HTR-8/SVneo (cell line): ENCODE results near the gene GIMAP8.

Experiments
- DNase-seq: peaks from one replicate; pipeline ENCODE4 v3.0.0; 2011; ENCODE audit warnings: low spot score, mixed read lengths; ENCODE audit not compliant: insufficient read length
- FAIRE-seq: peaks from 2 replicates; lab custom pipeline; 2011; peaks lifted over from hg19 to GRCh38; lab: Jason Lieb, UNC

GIMAP8 gene

DNA sequence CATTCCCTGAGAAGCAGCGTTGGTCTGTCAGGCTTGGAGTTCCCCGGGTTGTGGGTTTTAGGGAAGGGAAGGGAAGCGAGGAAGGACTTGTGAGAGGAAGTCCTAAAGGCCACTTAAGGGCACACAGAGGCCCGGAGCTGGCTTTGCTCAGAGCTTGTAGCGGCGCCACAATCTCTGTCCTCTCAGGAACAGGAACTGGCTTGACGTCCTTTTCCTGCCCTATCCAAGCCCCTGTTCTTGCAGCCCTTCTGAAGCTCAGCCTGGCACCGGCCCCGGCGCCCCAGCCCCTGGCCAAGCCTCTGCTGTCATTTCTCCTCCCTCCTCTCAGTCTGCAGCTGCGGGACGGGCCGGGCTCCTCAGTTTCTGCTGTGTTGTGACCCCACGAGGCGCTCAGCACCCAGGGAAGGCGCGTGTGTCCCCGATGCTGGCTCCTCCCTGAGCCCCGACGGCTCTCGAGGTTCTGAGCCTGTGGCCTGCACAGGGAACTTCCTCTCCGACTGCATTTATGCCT lies at the start of gene GIMAP8:
GIMAP8 (plus strand) TSS at position 140 of the 511 bp plus-strand sequence. CDS start 16,069 bp downstream, outside the sequence.
- FAIRE-seq = no peak
- DNase-seq = no peak

DNA sequence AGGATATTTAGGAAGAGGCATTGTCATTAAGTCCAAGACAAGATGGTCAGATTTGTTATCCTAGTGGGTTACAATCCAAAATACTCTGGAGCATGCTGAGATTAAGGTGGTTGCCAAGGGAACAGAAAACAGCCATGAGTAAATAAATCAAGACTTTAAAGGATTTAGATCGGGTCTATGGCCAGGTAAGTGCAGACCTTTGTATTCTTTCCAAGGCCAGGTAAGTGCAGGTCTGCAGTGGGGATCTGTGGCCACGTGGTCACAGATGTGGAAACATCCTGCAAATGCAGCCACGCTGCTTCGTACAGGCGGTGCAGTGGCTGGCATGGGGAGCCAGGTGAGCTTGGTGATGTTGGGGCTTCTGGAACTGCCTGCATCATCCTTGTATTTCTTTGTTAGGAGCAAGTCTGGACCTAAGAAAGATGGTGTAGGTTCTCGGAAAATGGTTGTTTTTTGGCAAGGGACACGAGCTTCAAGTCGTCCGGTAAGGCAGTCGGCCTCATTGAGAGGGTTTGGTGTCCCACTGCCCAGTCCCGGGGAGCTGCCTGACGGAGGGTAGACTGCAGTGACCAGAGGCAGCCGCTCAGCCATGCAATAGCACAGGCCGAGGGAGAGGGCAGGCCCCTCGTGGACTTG lies 49.5 kb upstream of the GIMAP8 start:
- FAIRE-seq = no peak
- DNase-seq = no peak

DNA sequence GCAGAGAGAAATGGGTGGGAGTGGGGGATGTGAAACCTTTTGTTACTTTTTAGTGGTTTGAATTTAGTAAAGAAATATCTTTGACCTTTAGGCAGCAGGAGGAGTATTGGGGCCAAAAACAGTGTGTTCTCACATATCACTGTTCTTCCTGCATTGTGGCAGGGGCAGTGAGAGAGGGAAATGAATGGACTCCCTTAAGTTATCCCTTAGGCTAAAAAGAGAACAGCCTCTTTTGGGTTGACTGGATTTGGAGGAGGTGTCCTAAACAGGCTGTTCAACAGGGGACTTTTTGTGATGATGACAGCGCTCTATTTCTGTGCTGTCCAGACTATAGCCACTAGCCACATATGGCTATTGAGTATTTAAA lies 49.0 kb upstream of the GIMAP8 start:
- FAIRE-seq = no peak
- DNase-seq = no peak

DNA sequence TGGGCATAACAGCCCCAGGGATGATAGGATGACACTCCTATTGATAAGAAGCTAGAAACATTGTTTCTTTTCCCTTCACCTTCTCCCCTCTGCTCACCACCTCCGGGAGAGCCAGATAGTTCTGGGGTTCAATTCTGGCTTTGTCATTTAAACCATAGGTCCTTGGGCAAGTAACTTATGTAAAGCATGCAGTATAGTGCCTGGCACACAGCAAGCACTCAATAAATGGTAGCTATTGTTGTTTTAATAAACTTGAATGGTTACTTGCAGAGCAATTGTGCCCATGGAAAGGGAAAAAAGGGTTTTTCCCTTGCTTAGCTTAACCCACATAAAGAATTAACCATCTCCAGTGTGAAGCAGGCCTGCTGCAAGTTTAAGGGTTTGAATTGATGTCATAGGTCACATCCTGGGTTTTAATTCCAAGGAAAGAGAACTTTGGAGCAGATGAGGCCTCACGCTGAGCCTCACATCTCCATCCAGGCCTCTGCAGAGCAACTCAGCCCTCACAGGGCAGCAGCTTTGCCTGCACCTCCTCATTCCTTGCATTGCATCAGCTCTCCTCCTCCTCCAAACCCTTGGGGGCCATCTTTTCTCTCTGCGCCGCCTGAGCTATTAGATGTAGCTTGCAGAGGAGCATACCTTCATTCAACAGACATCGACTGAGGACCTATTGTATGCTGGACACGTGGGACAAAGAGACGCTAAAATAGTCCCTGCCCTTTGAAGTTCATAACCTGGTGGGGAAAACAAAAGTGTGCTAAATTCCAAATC lies 48.4 kb upstream of the GIMAP8 start:
- DNase-seq (no peak), FAIRE-seq (no peak)

DNA sequence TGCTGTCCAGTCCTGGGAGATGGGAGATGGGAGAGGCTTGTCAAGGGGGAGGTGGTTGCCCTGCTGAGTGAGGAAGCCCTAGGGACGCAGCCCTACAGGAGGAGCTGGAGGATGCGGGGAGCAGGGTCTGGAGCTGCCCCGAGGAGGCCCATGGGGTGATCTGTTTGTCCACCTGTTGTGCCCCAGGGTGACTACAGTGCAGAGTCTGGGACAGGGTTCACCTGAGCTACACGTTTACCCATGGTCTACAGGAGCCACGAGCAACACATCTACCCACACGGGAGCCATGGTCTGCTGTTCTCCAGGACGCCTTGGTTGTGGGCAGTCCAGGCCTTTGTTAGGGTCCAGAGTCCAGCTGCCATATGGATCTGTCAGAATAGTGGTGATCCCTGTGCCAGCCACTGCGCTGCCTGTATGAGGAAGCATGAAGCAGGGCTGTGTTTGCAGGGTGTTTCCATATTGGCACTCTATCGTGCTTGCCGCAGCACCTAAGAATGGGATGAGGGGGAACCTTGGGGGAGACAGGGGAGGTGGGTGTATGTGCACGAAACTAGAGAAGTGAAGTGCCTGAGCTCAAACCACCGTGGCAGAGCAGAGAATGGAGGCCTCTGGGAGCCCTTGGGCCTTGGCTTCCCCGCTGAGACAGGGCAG lies 47.6 kb upstream of the GIMAP8 start:
- FAIRE-seq (no peak), DNase-seq (no peak)

DNA sequence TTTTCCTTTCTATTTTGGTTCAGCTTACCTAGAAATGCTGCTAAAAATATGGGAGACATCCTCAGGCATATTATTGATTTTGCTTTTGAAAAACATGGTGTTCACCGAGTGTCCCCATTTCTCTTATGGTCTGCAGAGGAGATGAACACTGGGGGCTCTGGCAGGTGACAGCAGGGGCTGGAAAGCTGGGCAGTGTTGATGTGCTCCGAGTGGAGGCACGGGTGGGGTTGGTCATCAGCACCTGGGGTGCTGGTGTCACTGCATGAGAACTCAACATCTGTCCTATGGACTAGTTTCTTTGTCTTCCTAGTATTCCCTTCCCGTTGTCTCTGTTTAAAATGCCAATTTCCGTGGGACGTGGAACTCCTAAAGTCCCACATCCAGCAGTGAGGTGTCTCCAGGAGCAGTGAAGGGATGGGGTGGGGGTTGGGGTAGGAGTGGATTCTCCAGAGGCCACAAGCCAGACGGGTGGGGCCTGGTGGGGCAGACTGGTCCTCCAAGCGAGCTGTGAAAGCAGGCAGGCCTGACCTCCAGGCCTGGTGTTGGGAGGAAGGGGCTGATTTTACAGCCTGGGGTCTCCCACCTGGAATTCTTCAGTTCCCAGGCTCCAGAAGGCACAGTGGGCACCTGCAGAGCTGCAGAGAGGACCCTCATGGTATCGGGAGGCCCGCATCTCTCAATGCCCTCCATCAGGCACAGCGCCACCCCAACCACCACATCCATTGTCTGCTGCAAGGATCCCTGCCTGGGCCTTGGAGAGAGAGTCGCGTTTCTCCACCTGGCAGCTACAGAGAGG lies 46.9 kb upstream of the GIMAP8 start:
- FAIRE-seq (no peak), DNase-seq (no peak)

DNA sequence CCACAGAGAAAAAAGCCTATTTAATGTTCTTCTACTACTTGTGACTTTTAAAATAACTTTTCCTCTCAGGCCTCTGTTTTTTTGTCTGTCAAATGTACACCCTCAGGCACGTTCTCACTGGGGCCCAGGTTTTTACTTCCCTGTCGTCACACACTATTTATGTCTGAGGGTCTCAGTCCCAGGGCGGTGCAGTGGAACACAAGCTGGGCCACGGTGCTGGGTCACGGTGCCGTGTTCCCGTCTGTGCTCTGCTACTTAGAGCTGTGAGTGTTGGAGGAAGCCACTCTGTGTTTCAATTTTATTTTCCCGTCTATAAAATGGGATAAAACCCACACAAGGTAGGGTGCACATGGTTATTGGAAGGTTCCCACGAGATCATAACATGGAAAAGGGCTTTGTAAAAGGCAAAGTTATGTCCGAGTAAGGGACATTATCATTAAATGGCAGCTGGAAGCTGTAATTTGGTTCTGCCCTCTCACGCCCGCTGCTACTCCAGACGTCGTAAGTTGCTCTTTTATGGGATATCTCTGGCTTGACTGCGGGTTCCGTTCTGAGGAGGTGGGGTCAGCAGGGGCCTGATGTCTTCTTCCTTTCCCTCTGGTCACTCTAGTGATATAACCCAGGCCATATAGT lies 46.1 kb upstream of the GIMAP8 start:
- DNase-seq (no peak), FAIRE-seq (no peak)

DNA sequence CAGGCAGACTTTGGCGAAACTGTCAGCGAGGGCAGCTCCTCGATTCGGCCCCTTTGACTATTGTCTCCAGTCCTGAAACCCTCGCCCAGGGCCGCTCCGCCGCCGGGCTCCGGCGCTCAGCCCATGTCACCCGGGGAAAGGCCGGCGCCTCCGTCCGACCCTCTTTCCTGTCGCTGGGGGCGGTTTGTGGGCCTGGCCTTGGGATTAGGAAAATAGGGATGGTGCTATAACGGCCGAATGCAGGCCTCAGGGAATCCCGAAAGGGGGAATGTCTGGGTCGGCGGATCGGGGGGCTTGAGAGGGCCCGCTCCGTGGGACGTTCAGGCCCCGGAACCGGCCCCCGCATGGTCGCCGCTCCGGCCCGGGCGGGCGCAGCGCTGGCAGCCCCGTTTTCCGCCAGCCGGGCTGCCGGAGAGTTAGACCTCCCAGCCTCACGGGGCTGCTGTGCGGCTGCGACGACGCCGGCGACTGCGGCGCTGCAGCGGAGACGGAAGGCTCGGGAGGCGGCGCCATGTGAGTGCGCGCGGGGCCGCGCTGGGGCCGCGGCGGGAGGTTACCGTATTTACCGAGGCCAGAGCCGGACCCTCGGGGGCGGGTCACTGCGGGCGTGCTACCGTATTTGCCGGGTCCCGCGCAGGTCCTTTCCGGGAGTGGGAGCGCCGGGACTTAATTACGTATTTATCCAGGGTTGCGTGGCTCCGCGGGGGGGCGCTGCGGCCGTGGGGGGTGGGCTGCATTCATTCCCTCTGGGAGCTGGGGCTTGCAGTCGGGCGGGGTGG lies 45.4 kb upstream of the GIMAP8 start:
- peak; percentile 62 for DNase-seq
- FAIRE-seq = no peak

DNA sequence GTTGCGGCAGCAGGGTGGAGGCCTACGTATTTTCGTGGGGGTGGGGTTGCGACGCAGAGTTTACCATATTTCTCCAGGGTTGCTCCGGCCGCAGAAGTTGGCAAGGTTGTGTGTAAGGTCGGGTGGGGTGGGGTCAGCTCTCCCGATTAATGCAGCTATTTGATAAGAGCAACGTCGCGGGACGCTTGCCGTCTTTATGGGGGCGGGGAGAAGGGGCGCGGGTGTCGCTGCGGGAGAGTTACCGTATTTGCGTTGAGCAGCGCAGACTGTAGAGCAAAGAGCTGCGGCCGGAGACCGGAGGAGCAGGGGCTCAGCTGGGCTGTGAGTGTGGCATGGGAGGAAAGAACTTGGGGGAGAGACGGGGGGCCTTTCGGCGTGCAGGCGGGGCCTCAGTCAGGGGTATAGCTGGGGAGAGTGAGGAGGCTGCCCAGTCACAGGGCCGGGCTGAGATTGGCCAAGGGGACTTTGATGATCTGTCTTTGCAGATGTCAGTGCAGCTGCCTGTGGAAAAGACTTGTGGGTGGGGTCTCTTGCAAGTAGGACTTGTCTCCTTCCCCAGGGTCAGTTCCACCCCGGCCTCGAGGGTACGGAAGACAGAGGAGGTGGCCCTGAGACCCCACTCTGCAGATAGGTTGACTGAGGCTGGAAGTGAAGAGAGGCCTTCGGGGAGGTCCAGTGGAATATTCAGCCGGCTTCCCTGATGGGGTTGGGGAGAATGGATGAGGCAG lies 44.7 kb upstream of the GIMAP8 start:
- DNase-seq = no peak
- FAIRE-seq = no peak

DNA sequence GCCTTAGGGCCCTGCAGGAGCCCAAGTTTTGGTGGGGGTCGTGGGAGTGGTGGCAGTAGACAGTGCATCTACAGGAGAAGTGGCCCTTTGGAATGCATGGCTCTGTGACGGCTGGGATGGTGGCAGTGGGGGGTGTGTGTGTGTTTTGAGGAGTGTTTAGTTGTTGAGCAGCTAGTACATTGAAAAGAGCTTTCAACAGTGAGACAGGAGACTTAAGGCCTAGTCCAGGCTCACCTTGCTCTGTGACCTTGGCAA lies 44.2 kb upstream of the GIMAP8 start:
- FAIRE-seq (no peak), DNase-seq (no peak)

DNA sequence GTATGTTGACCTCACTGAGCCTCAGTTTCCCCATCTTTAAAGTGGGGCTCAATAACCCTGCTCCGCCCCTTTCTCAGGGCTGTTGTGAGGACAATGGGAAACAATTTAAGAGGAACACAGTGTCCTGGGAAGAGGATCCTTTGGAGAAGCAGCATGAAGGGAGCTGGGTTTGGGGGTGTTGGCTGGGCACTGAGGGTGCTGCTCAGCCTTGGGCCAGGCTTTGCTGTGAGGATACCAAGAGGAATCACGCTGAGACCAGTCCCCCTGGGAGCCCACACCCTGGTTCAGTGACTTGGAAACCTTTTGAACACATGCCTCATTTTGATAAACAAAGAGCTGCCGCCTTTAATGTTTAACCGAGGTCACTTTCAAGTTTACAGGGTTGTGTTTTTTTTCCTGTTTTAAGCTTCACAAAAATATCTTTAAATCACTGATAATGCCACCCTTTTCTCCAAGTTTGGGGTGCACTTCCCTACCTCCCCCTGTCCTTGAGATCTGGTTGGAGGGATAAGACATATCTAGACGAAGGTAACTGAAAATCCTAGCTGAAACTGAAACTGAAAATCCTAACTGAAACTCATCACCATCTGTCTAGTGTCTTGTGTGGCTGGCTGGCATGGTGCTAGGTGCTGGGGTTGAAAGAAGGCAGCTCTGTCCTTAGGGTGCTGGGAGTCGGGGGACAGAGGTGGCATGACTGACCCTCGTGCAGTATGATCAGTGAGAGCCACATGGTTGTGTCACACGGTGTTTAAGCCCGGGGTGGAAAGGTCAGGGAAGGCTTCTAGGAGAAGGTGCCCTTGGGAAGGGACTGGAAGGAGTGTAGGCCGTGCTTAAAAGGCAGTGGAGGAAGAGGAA lies 43.6 kb upstream of the GIMAP8 start:
- no peak for DNase-seq
- FAIRE-seq = no peak

DNA sequence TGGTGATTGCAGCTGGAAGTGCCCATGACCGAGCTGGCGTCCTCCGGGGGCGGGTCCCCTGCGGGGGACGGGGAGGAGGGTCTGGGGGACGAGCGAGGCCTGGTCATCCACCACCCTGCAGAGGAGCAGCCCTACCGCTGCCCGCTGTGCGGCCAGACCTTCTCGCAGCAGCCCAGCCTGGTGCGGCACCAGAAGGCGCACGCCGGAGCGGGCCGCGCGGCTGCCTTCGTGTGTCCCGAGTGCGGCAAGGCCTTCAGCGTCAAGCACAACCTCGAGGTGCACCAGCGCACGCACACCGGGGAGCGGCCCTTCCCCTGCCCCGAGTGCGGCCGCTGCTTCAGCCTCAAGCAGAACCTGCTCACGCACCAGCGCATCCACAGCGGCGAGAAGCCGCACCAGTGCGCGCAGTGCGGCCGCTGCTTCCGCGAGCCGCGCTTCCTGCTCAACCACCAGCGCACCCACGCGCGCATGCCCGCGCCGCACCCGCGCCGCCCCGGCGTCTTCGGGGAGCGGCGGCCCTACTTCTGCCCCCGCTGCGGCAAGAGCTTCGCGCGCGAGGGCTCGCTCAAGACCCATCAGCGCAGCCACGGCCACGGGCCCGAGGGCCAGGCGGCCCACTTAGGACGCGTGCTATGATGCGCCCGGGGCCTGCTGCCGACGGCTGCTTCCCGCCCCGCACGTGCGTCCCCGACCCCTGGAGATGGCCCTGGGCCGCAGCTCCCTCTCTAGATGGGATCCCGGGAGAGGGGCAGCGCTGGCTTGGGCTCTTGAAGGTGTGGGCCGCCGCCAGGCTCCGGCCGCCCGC lies 42.6 kb upstream of the GIMAP8 start:
- FAIRE-seq = no peak

DNA sequence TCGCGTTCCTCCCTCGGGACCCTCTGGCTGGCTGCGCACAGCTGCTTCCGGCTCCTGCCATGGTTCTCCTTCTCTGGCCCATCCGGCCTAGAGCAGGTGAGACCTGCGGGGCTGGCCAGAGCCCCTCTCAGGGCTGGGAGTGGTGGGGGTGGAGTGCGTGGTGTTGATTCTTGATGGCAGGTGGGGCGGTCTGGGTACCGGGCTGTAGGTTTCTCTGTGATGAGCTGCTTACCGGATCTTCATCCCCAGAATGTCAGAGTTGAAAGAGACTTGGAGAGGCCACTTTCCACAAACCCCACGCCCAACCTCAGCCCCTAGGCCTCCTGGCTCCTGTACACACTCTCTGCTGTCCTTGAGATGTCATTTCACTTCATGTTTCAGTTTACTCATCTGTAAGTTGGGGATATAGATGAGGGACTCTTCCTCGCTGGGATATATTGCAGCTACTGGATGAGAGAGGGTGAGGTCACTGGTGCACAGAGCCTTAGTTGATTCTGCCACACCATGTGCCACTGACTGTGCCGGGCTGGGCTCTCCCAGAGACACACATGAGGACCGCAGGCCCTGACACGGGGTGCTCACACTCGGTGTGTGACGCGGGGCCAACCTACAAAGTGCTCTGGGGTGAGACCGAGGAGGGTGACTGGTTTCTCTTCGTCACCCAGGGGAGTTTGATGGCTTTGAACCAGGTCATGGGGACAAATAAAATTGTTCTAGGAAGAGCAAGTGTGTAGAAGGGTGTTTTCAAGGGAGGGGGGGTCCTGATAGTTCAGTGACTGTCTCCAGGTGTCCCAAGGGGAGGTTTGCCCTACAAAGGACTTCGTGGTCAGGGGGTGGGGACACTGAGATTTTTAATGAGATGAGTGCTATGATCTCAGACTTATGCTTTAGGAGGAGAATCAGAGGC lies 41.8 kb upstream of the GIMAP8 start:
- no peak for FAIRE-seq

More for the DNA sequence above, 42.6 kb upstream of the GIMAP8 start:
- DNase-seq = no peak

DNA sequence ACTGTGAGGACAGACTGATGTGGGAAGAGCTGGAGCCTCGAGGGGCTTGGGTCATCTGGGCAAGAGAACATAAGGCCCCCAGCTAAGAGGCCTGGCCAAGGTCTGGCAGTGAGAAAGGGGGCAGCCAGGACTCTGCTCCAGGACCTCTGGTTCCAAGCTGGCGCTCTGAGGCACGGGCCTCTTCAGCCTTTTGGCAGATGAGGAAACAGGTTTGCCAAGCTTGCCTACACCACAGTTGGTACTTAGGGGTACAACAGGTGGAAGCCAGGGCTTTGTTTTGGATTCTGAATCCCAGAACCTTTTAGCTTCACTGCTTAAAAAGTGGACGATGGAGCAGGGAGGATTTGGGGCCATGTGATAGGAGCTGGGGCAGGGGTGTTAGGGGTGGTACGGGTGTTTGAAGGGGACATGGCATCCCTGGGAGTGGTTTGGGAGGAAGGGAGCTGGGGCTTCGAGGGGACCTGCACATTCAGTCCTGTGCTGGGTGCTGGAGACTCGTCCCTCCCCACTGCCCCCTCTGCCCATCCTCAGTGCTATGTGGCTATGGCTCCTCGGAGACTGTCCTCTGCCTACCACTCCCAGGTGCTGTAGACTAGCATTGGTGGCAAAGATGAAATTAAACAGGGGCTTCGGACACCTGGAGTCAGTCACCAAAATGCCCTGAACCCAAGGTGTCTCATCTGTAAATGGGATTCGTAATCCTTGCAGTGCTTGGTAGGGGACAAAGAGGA lies 41.0 kb upstream of the GIMAP8 start:
- no peak for DNase-seq
- no peak for FAIRE-seq

More for the DNA sequence above, 41.8 kb upstream of the GIMAP8 start:
- DNase-seq = no peak

DNA sequence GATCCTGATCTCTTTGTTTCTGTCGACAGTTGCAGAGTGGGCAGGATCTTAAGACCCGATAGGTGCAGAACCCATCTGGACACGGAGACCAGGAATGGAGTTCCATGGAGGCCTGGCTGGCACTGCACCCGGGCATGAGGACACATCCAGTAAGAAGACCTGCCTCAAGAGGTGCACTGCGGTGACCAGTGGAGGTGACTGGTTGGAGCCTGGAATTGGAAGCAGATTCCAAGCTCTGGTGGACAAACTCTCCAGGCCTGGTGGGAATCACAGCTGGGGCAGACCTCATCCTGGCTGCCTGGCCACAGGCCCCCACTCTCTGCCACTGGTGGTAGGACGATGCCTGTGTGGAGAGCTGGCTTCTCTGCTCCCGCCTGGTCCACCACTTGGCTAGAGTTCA lies 40.3 kb upstream of the GIMAP8 start:
- FAIRE-seq = no peak
- no peak for DNase-seq
